ENCODE measurements around the gene PLCG2. TPM values are rescaled to one million over a fixed set of nuclear protein-coding genes. Genes with fewer than 3 reads are reported as not detected.

PLCG2 gene
- total and polyA plus RNA-seq, 2 of the 8 experiments (the other 6 are each of a cell fraction or from before 2014, with no cell fraction given): 6.1 to 6.9 TPM

GRCh38 chr16:81821436-81822128 is 42.5 kb downstream of the PLCG2 start (continued):
- TF ChIP-seq FOSL1 (IDR thresholded peaks at IDR 0.05; ENCODE audit: insufficient read depth, low read depth, low read length) (no peak), HDAC6 (IDR thresholded peaks at IDR 0.05; ENCODE audit: low read depth, low read length) (no peak), POLR2A (IDR thresholded peaks at IDR 0.05; ENCODE audit: control extremely low read depth in 1 of 2, low read depth in 2 of 2, low read length in 2 of 2) (no peak), KDM5A (IDR thresholded peaks at IDR 0.05; ENCODE audit: low read length) (no peak), CHD7 (IDR thresholded peaks at IDR 0.05; ENCODE audit: insufficient replicate concordance, low read length) (no peak), SP2 (IDR thresholded peaks at IDR 0.05; ENCODE audit: low read length) (no peak), TCF12 (IDR thresholded peaks at IDR 0.05; ENCODE audit: low read depth, low read length) (no peak)
